Measurements from ENCODE around the gene PTPRN2.

Gene PTPRN2

DNA sequence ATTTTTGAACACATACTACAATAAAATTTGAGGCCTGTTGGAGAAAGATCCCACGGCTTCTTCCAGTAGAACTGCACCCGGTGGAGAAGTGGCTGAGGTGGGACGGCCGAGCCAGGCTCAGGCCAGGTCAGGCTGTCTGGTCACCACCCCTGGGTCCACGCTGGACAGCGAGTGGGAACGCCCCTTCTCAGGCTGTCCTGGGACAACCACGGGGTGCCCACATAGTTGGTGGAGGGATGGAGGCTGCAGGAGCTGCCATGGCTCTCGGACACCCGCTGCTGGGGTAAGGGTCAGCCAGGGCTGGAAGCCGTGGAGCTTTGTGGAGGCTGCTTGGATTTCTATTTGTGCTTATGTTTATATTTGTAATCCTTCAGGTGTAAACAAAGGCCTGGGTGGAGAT is 1044.3 kb downstream of the PTPRN2 start:
- DNase-seq, result no peak

DNA sequence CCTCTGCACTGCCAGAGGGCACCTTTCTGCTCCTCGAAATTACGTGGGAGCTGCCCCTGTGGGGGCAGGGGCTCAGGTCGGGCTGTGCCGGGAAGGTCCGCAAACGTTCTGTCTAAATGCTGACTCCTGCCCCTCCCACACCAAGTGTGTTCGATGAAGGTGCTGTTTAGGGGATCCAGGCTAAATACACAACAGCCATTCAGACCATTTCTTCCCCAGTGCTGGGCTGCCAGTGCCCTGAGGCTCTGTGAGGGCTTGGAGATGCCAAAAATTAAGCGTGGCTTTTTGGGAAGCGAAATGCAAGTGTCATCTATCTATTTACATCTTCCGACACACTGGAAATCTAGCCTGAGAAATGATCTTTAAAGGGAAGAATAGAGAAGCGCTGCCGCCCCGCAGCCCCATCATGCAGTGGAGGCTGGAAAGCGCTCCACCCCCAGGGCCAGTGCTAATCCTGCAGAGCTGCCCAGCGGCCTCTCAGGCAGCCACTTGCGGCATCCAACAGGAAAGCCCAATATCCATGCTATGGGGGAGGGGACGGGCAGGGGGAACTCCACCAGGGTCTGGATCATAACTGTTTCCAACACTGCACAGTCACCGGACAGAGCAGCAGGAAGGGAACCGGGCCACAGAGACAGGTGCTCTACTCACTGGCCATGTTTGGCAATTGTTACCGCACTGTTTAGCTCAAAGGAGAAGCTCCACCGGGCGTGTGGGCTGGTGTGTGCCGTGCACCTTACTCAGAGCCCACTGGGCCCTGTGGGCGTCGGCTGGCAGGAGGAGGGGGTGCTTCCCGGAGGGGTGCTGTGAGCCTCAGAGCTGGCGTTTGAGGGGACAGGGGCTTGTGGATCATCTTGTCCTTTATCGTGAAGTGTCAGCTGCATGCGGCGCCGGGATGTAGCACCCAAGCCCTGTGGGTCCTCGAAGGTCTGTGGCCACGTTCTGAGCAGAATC is 1045.3 kb downstream of the PTPRN2 start:
- no peak for DNase-seq

DNA sequence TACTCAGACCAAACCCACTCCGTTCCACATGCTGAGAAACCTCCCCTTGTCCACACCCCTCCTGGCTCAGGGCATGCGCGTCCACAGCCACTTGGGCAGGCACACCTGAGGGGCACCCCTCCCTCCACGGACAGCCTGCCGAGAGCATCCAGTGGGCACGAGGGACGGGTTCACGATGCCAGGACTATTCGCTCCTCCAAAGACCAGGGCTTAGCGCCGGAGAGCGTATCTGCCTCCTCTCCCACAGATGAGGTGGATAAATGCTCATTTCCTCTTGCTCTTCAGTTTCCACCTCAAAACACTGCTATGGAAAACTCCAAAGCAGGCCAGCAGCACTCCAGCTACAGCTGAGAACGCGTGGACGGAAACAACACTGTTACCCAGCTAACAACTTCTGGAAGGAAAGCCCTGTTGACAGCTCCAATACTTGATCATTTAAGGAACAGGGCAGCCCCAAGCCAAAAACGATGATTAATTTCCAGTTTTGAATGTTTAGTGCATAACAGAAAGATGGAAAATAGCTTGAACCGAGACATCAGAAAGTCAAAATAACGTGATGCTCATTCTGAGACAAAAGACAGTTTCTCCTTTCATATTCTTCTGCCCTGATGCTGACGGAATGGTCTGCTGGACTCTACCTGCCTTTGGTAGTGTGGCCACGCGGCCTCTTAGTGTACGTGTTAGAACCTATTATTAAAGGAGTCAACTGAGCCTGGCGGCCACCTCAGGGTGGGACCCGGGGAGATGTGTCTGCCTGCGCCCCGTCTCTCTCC is 1046.1 kb downstream of the PTPRN2 start:
- no peak for DNase-seq

DNA sequence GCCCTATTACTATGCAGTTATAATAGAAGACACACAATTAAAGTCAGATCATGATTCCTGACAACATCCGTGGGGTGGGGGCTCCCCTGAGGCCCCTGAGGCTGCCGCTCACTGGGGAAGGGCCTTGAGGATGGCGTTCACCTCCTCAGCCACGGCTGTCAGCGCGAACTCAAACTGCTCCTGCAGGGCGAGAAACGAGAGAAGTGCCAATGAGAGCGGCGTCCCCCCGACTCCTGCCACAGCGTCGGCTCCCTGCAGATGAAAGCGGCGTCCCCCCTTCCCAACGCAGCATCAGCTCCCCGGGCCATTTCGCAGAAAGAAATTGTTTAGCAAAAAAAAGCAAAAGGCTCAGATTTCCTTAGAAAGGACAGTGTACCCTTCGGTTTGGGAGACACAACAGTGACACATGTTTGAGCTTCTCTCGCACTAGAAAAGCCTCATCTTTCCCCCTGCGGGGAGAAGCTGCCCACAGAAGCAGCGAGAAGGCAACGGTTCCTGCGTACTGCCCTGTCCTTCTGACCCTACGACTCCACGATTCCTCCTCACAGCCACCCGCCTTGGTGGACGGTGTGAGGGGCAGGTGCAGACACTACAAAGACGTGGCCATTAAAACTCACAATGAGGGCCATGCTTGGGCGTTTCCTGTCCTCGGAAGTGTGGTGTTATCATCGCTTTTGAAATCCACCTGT is 1046.9 kb downstream of the PTPRN2 start:
- DNase-seq, result no peak

DNA sequence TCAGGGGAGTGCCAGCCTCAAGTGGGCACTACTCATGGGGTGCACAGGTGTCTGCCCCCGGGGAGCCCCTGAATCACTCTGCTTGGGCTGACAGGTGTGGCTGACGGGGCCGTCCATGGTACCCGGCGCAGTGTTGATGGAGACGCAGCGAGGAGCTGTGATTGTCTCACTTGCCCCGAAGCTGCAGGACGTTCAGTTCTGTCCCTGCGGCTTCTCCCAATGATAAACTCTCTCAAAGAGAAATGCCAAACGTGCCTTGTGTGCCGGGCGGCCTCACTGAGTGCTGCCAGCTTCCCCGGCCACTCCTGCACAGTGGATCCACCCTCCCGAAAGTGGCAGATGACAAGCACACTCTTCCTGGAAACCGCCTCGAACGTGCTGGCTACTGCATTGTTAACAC is 1047.6 kb downstream of the PTPRN2 start:
- no peak for DNase-seq

DNA sequence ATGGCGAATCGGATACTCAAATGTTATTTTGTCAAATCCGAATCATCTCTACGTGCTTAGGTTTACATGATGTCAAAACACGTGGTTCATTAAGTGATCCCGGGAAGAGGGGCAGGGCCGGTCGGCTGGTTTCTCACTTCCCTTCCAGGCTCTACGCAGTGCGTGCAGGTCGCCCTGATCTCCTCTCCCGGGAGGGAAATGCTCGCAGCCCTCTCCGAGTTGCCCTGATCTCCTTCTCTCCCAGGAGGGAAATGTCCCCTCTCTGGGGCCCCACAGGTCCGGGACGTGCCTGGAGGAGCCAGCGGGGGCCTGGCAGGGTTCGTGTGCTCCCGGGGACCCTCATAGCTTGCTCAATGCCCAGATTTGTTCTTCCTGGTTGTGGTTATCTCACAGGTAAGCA is 1048.1 kb downstream of the PTPRN2 start:
- no peak for DNase-seq

DNA sequence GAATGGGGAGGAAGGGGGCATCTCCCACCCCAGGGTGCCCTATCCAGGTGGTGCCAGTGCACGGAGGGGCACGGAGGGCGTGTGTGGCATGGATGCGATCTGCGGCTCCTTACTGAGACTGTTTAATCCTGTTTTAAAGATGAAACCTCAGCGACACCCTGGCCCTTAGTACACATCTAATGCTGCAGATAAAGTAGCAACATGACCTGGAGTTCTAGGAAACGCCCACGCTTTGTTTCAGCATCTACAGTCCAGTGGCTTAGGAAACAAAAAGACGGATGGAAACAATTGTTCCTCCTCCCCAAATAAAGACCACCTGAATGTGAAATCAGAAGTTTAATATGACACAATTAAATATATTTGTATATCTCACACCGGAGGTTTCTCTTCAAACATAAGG is 1048.9 kb downstream of the PTPRN2 start:
- no peak for DNase-seq

DNA sequence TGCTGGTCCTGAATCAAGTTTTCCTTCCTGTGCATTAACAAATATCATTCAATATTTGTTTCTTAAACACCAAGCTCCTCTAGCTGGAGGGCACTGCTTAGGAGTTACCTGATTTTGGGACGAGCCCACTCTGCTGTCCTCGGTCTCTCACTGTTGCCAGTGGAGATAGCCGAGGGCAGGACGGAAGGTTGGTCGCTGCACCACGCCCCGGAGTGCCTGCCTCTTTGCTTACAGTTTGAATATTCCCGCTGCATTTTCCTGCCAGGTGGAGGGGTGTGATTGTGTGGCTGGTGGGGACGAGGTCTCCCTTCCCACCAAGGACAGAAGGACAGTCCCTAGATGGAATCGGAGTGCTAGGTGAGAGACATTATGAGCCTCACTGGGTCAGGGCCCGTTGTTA is 1049.3 kb downstream of the PTPRN2 start:
- no peak for DNase-seq

DNA sequence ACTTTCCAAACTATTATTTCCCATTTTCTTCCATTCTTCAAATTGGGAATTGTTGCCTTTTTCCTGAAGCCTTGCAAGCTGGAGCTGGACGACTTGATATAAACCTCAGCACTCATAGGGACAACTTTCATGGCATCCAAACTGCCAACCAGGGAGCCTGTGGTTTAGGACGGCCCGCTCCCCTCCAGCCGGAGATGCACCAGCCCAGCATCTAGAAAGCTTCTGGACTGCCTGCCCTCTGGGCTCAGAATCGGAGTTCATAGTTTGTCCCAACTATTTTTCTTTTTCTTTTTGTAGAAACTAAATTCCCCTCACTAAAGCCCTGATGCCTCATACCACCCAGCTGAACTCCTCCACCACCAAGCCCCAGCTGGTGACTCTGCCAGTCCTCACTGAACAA is 1050.6 kb downstream of the PTPRN2 start:
- DNase-seq, result no peak

DNA sequence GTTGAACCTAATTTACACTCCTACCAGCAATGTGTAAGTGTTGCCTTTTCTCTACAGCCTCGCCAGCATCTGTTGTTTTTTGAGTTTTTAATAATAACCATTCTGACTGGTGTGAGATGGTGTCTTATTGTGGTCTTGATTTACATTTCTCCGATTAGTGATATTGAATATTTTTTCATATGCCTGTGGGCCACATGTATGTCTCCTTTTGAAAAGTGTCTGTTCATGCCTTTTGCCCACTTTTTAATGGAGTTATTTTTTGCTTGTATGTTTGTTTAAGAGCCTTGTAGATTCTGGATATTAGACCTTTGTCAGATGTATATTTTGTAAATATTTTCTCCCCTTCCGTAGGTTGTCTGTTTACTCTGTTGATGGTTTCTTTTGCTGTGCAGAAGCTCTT is 1055.6 kb downstream of the PTPRN2 start:
- DNase-seq, result no peak

DNA sequence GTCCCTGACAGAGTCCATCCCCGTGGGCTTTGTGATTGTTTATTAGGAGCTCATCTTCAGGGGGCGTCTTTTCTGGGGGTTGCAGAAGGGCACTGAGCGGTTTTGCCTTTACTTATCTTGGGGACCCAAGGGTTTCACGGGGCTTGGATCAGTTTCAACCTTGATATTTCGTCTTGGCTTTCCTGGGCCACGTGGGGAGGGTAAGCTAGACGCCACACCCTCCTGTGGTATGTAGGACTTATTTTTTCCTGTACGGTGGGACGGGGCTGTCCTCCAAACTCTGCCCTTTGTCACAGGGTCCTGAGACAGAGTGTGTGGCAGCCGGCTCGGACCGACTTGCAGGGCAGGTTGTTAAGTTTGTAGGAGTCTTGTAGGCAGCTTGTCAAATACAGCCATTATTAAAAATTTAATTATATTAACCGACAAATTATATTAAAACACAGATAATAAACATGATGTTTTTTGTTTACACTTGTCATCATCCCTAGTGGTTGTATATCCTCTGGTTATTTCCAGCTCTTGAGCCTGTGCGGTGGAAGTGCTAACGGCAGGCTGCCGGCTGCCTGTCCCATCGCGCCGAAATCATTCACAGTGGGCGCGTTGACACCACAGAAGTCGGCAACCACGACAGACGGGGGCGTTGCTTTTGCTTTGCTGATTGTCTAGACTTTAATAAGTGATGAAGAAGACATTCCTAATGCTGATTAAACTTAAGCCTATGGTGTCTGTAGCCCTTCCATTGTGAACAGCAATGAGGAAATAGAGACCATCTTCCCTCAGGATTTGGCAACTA is 1057.7 kb downstream of the PTPRN2 start:
- no peak for DNase-seq

DNA sequence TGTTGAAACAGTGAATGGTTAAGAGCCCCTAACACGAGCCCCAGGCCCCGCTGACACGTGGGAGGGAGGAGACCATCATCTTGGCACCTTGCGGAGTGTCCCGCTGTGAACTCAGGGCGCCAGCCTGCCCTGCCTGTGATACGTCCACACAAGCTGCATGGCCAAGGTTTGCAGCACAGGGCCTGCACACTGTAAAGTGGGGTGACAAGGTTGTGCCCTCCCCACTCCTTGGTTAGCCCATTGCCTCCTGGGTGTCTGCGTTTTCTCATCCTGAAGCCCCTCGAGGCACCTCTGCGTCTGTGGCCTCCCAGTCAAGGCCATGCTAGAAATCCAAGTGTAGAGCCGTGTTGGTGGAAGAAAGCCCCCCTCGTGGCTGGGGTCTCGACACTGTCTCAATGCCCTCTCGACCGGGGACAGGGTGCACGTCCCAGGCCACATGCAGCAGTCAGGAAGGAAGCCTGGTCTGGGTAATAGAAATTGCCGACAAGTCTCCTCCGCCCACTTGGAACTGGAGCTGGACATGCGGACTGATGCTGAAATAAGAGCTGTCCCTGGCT is 1058.8 kb downstream of the PTPRN2 start:
- DNase-seq, result no peak

DNA sequence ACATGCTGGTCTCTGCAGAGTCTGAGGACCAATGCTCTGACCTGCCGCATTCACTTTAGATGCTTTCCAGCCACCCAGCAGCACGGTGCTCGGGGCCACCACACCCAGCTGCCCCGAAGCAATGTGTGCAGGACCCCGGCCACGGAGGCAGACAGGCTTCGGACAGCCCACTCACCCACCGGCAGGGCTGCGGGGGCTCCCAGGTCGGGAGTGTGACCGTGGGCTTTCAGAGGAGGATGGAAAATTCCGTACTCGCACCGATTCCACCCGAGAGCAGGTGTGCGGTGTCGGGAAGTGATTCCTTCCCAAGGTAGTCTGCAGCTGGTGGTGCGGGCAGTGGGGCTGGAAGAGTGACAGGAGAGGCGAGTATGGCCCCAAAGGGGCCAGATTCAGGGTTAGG is 1059.9 kb downstream of the PTPRN2 start:
- no peak for DNase-seq

DNA sequence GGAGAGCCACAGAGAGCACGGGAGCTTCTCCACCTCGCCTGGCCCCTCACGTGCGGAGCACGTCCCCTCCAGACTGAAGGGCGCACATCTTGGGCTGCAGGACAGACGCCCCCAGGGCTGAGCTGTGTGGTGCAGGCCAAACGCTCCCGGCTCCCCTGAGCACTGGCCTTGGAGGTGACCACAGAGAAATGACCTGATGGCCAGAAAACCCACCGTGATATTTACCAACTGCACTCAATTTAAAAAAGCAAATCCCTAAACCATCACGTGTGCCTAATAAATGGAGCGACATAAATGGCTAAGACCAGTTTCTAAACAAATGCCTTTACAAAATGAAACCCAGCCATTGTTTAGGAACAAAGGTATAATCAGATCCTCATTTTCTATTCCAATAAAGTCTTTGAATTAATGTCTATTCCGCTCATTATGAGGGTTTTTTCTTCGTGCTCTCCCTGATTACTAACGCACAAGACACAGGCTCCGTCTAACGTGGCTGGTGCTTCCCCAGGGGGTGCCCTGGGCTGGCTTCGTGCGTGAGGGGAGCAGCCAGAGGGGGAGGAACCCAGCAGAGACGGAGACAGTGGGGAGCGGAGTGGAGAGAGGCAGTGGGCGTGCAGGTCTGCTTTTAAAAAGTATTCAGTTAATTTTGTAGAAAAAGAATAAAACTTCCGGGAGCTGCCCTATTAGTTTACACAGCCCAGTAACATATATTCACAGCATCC is 1060.5 kb downstream of the PTPRN2 start:
- DNase-seq, result no peak

DNA sequence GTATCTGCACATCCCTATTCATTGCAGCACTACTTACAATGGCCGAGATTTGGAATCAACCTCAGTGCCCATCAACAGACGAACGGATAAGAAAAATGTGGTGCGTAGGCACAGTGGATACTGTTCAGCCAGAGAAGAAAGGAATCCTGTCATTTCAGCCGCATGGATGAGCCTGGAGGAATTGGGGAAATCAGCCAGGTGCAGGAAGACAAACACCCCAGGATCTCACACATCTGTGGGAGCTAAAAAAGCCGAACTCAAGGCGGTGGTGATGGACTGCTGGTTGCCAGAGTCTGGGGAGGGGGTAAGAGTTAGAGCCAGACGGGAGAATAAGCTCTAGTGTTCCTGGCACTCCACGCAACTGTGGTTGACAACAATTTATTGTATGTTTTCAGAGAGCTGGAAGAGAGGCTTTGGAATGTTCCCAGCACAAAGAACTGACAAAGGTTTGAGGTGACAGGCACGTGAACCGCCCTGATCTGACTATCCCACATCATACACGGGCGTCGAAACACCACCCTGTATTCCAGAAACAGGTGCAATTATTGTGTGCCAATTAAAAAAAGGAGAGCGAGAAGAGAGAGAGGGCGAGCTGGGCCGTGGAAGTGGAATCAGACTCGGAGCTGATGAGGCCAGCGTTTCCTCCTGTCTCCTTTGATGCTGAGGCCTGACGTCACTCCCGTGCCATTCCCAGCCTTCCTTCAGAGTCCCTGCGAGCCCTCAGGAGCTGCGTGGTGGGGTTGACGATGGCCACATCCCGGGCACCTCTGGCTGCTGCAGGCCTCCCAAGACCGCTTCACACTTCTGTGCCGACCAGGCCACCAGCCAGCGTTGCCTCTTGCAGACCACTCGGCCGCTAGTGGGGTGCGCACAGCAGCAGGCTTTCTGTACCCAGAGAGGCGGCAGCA is 1061.4 kb downstream of the PTPRN2 start:
- DNase-seq, result no peak

DNA sequence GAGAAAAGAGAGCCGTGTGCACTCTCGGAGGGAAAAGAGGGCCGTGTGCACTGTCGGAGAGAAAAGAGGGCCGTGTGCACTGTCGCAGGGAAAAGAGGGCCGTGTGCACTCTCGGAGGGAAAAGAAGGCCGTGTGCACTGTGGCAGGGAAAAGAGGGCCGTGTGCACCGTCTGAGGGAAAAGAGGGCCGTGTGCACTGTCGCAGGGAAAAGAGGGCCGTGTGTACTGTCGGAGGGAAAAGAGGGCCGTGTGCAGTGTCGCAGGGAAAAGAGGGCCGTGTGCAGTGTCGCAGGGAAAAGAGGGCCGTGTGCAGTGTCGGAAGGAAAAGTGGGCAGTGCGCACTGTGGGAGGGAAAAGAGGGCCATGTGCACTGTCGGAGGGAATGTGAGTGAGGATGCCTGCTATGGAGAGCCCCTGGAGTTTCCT is 1062.1 kb downstream of the PTPRN2 start:
- no peak for DNase-seq

DNA sequence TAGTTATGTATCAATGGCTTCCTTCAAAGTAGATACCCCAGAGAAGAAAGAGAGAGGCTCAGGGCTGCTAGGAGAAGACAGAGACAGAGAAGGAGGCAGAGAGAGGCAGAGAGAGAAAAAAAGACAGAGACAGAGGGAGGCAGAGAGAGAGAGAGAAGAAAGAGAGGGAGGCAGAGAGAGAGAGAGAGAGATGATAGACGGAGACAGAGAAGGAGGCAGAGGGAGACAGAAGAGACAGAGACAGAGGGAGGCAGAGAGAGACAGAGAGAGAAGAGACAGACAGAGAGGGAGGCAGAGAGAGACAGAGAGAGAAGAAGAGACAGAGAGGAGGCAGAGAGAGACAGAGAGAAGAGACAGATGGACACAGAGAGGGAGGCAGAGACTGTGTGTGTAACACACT is 1062.9 kb downstream of the PTPRN2 start:
- no peak for DNase-seq

DNA sequence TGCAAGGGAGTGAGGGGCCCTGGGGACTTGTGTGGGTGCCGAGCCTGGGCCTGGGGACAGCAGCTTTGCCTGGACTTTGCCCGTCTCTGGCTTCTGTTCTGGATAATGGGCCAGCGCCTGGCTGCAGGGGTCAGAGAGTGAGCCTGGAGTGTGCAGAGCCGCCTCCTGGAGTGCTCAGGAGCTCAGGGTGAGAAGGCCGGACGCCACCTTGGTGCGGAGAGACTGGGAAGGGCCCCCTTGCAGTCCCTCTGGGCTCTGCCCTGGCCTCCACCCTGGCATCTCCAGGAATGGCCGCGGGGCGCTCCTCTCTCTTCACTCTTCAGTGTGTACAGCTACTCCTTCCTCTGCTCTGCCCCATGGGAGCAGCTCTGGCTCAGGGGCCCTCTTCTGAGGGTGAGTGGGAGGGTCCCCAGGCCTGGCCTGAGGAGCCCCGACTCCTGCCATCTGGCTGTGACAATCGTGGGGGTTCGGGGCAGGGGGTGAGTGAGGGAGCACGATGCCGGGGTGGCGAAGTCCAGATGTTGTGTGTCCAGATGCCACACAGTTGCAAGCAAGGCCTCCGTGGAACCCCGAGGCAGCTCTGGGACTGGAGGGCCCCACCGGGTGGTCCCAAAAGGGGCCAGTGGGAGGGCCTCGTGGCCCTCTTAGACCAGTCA is 1063.7 kb downstream of the PTPRN2 start:
- DNase-seq, result no peak

DNA sequence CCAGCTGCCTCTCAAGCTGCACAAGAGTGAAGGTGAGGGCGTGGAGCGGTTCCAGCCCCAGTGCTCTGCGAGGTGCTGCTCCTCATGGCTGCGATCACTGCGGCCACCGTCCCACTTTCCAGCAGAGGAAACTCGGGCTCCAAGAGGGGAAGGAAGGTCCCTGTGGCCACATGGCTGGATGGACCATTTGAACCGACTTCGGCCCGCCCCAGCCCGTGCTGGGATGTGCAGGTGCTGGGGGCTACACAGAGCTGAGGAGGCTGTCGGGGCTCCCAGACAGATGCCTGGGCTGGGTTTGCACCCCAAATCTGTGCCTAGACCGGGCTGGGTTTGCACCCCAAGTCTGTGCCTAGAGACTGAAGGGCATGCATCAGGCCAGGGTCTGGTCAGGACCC is 1064.3 kb downstream of the PTPRN2 start:
- DNase-seq, result no peak

DNA sequence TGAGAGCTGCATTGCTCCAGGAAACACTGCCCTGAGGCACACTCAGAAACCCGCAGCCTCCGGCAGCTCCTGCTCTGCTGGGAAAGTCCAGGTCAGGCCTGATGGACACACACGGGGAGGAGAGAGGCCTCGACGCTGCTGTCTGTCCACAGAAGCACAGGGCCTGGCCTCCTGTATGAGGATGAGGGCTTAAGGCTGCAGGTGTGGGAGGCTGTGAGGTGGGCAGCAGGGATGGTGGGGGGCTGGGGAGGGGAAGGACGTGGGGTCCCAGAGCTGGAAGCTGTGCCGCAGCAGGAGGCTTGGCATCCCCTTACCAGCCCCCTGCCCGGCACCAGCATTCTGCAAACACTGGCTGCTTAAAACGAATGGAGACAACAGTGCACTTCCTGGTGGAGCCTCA is 1064.7 kb downstream of the PTPRN2 start:
- DNase-seq, result no peak
